ENCODE data around the gene MYBPC2.

GRCh38 chr19:50413531-50413930 is 19.2 kb upstream of the MYBPC2 start:
- TF ChIP-seq POLR2AphosphoS5 (IDR thresholded peaks at IDR 0.05) (no peak), CTCF (IDR thresholded peaks at IDR 0.05) (no peak)

All from suprapubic skin (tissue), 3 donors.